Smooth muscle cell (in vitro differentiated cells): ENCODE measurements around the gene LTBP1. TPM values are rescaled to one million over a fixed set of nuclear protein-coding genes. Genes with fewer than 3 reads are reported as not detected.

Source experiments
- DNase-seq: peaks from one replicate; lab custom pipeline; 2025; ENCODE audit not compliant: unreplicated experiment; lab: John Stamatoyannopoulos, UW
- H2AFZ ChIP-seq: fragments of 200-600 bp; sonication (generic); 2 replicates; pipeline ENCODE4 v1.6.0; 2016; ENCODE audit warnings: antibody characterized with exemption, low read depth, mild to moderate bottlenecking
- H3F3A ChIP-seq: fragments of 200-600 bp; sonication (generic); 2 replicates; pipeline ENCODE4 v1.6.0; 2017; ENCODE audit warnings: antibody characterized with exemption, low read depth
- H3K27ac ChIP-seq: fragments of 200-600 bp; sonication (generic); 2 replicates; pipeline ENCODE4 v1.5.1; 2016; ENCODE audit warnings: low read depth, mild to moderate bottlenecking
- H3K27me3 ChIP-seq: fragments of 200-600 bp; sonication (generic); 2 replicates; pipeline ENCODE4 v1.6.1; 2016; ENCODE audit warnings: low read depth, mild to moderate bottlenecking
- H3K36me3 ChIP-seq: fragments of 200-600 bp; sonication (generic); 2 replicates; pipeline ENCODE4 v1.5.1; 2016; ENCODE audit warnings: low read depth
- H3K4me1 ChIP-seq: fragments of 200-600 bp; sonication (generic); 2 replicates; pipeline ENCODE4 v1.5.1; 2016; ENCODE audit warnings: low read depth
- H3K4me2 ChIP-seq: fragments of 200-600 bp; sonication (generic); 2 replicates; pipeline ENCODE4 v1.6.0; 2016; ENCODE audit warnings: mild to moderate bottlenecking
- H3K4me3 ChIP-seq: fragments of 200-600 bp; sonication (generic); 2 replicates; pipeline ENCODE4 v1.5.1; 2016; ENCODE audit warnings: mild to moderate bottlenecking
- H3K79me2 ChIP-seq: fragments of 200-600 bp; sonication (generic); 2 replicates; pipeline ENCODE4 v1.6.0; 2016; ENCODE audit warnings: low read depth, mild to moderate bottlenecking
- H3K9ac ChIP-seq: fragments of 200-600 bp; sonication (generic); 2 replicates; pipeline ENCODE4 v1.6.0; 2016; ENCODE audit warnings: low read depth
- H3K9me3 ChIP-seq: fragments of 200-600 bp; sonication (generic); replicated peaks from 2 replicates; pipeline ENCODE4 v1.5.1; 2016; ENCODE audit warnings: low read depth
- H4K20me1 ChIP-seq: fragments of 200-600 bp; sonication (generic); 2 replicates; pipeline ENCODE4 v1.6.0; 2016; ENCODE audit warnings: low read depth
- CTCF ChIP-seq: fragments of 200-600 bp; sonication (generic); IDR thresholded peaks from 2 replicates; pipeline ENCODE4 v1.5.1; 2017; ENCODE audit warnings: borderline replicate concordance, mild to moderate bottlenecking, antibody characterized with exemption; ENCODE audit not compliant: insufficient read depth, poor library complexity, severe bottlenecking
- WGBS: methylation state at CpG from one replicate; pipeline ENCODE4 v1.1.7; 2016; ENCODE audit warnings: low lambda C conversion rate; 5-methylcytosine and 5-hydroxymethylcytosine counted together
- microRNA-seq: library from miRNA; unstranded; fragments of <30 nt; microRNA quantifications from one replicate; pipeline ENCODE4, GENCODE V29; 2016; ENCODE audit warnings: borderline number of aligned reads
- polyA plus RNA-seq: library from polyadenylated mRNA; unstranded; fragments of >200 nt; fragmentation: Nextera tagmentation; extraction: Ambion mirVana; gene quantifications from 2 replicates; pipeline ENCODE4 v1.2.1, GENCODE V29; 2016
- small RNA-seq: library from RNA; depleted of rRNA; stranded (forward); fragments of <200 nt; gene quantifications from one replicate; pipeline ENCODE3, GENCODE V24; 2014
- total RNA-seq: library from RNA; depleted of rRNA; stranded (reverse); fragments of >200 nt; gene quantifications from 2 replicates; pipeline ENCODE4 v1.2.3, GENCODE V29; 2014

Gene LTBP1
- total and polyA plus RNA-seq, 2 experiments from 2014 or later: 146 to 250 TPM

- Histone ChIP-seq H3K9me3 (no peaks in the 10 kb centered on the region), H3K36me3 (no peaks in the 10 kb centered on the region), H3K27ac (peak overlapping the region; percentile 31), H3F3A (no peaks in the 10 kb centered on the region), H2AFZ (no peak overlapping the region), H3K4me3 (no peak overlapping the region), H3K9ac (no peak overlapping the region), H4K20me1 (no peaks in the 10 kb centered on the region), H3K27me3 (no peaks in the 10 kb centered on the region), H3K79me2 (no peaks in the 10 kb centered on the region), H3K4me2 (peak overlapping the region; percentile 3), H3K4me1 (no peaks in the 10 kb centered on the region)
- 44% methylated on average over 3 of the region's 3 CpGs for WGBS
- no peak for DNase-seq
- no peak for TF ChIP-seq CTCF
These were observed 496.6 kb downstream of the LTBP1 start for GRCh38 chr2:33443274-33443829.

GRCh38 chr2:33444967-33445366 is 498.2 kb downstream of the LTBP1 start:
- no peaks in the 10 kb centered on the region for H4K20me1 ChIP-seq
- H3F3A ChIP-seq: no peaks in the 10 kb centered on the region
- H3K4me3 ChIP-seq: no peak overlapping the region
- H3K27me3 ChIP-seq: no peaks in the 10 kb centered on the region
- WGBS: 83% methylated on average over 2 of the region's 2 CpGs
- H2AFZ ChIP-seq: no peak overlapping the region
- no peaks in the 10 kb centered on the region for H3K36me3 ChIP-seq
- no peak for DNase-seq
- H3K4me2 ChIP-seq: no peak overlapping the region
- TF ChIP-seq CTCF: no peak
- H3K9ac ChIP-seq: no peak overlapping the region
- no peaks in the 10 kb centered on the region for H3K9me3 ChIP-seq
- H3K79me2 ChIP-seq: no peaks in the 10 kb centered on the region
- no peaks in the 10 kb centered on the region for H3K4me1 ChIP-seq
- no peak overlapping the region for H3K27ac ChIP-seq

- H4K20me1 ChIP-seq: no peaks in the 10 kb centered on the region
- H2AFZ ChIP-seq: no peak overlapping the region
- H3K9ac ChIP-seq: no peak overlapping the region
- no peaks in the 10 kb centered on the region for H3K4me1 ChIP-seq
- no peaks in the 10 kb centered on the region for H3K79me2 ChIP-seq
- peak overlapping the region; percentile 53 for H3K27ac ChIP-seq
- DNase-seq: no peak
- no peak overlapping the region for H3K4me3 ChIP-seq
- H3F3A ChIP-seq: no peaks in the 10 kb centered on the region
- H3K36me3 ChIP-seq: no peaks in the 10 kb centered on the region
- no peak overlapping the region for H3K4me2 ChIP-seq
- WGBS: 75% methylated on average over 2 of the region's 2 CpGs
- no peaks in the 10 kb centered on the region for H3K9me3 ChIP-seq
- no peaks in the 10 kb centered on the region for H3K27me3 ChIP-seq
- no peak for TF ChIP-seq CTCF
These were observed 501.6 kb downstream of the LTBP1 start for GRCh38 chr2:33448220-33448899.

Small RNAs within 50 kb of the gene (microRNA-seq; reads per million reads assigned to microRNA genes)
- not detected for gene MIR4430

Small RNAs within 50 kb of the gene (small RNA-seq; reads per million reads assigned to genes)
- not detected for gene RF00019
- 0.18 reads per million for gene RNA5SP91
- not detected for gene RNA5SP92
